HG03025 (cell line): ENCODE data around the gene CTU2.

ENCODE experiments used
- ATAC-seq: cut with Tn5 transposase; IDR thresholded peaks from one replicate; pipeline ENCODE4 v1.9.1; 2021; ENCODE audit warnings: mild to moderate bottlenecking, moderate library complexity; ENCODE audit not compliant: unreplicated experiment, low FRiP score

CTU2 gene

DNA sequence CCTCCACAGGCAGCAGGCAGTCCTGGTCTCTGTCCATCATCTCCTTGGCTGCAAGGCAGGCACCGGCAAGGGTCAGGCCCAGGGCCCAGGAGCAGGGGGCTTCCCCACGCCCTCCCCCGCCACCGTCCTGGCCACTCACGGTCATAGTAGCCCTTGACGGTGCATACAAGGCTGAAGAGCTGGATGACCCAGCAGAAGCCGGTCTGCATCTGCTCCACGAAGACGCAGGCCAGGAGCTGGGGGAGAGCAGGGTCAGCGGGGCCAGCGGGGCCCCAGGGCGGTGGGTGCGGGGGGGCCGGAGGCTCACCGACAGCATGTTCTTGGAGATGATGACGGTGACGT is 20.1 kb downstream of the CTU2 start:
- no peak for ATAC-seq

DNA sequence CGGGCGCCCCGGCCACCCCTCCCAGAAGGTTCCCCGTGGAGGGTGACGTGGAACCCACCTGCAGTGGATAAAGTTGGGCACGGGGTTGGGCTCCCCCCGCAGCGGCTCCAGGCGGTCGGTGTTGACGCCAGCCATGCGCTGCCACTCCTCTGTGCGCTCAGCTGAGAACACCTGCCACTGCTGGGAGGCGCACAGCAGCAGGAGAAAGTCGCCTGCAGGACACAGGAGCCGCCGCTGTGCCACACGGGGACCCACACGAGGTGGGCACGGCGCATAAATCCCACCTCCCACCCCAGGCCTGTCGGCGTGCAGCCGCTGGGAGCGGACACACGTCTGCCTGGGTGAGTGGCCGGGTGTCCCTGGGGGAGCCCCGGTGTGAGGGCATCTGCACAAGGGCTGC is 20.7 kb downstream of the CTU2 start:
- ATAC-seq, result no peak

DNA sequence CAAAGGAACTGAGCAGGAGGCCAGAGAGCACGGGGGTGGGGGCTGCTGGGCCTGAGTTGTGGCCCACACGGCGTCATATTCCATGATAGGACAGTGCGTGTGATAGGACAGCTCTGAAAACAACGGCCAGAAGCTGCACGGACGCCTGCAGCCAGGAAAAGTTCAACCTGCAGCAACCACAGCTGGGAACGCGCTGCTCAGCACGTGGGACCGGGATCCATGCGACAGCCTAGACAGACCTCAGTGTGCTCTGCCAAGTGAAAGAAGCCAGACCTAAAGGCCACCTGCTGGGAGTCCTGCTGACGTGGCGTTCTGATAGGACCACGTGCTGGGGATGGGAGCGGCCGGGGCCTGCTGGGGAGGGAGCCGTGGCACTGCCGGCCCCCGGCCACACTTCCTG is 21.6 kb downstream of the CTU2 start:
- ATAC-seq, result no peak

DNA sequence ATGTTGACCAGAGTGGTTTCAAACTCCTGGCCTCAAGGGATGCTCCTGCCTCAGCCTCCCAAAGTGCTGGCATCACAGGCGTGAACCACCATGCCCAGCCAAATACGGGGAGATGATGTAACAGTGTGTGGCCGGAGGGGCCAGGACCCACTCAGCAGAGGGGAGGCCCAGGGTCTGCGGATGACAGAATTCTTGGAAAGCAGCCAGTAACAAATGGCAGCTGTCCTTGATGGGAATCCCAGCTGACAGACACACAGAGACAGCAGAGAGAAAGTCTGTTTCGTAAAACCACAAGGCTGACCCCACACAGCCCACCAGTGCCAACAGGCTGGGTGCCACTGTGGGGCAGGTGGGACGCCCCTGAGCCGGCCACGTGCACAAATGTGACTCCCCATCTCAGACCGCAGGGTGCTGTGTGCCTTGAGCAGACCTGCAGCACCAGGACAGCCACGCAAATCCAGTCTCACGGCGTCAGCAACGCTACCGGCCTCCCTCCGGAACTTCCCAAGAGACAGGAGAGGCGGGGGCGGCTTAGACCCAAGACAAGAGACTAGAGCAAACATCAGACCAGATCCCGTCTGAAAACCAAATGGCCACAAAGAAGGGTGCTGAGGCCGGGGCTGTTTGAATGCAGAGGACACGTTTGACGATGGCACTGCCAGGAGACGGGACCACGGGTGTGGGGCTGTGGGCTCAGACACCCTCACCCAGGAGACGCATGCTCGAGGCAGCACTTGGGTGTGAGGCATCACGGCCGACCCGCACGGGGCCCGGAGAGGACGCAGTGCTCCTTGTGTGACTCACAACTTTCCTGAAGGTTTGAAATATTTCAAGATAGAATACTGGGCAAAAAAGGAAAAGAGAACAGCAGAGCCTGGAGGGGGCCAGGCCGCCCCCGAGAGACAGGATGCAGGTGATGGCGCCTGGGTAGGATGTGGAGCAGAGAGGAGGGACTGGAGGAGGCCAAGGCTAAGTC is 24.6 kb downstream of the CTU2 start:
- no peak for ATAC-seq

DNA sequence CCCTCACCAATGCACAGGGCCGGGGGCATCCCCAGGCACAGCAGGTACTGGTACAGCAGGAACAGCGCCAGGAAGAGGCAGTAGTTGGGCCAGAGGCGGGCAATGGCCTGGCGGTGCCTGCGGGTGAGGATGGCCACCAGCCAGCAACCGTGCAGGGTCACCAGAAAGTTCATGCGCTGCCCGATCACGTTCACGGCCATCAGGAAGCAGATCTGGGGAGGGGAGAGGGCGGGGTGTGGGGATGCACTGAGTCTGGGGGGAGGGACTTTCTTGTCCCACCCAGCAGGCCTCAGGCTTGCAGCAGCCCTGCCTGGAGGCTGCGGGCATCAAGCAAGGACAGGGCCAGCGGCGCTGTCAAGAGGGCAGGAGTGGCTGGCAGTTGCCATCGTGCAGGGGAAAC is 25.4 kb downstream of the CTU2 start:
- ATAC-seq, result no peak

DNA sequence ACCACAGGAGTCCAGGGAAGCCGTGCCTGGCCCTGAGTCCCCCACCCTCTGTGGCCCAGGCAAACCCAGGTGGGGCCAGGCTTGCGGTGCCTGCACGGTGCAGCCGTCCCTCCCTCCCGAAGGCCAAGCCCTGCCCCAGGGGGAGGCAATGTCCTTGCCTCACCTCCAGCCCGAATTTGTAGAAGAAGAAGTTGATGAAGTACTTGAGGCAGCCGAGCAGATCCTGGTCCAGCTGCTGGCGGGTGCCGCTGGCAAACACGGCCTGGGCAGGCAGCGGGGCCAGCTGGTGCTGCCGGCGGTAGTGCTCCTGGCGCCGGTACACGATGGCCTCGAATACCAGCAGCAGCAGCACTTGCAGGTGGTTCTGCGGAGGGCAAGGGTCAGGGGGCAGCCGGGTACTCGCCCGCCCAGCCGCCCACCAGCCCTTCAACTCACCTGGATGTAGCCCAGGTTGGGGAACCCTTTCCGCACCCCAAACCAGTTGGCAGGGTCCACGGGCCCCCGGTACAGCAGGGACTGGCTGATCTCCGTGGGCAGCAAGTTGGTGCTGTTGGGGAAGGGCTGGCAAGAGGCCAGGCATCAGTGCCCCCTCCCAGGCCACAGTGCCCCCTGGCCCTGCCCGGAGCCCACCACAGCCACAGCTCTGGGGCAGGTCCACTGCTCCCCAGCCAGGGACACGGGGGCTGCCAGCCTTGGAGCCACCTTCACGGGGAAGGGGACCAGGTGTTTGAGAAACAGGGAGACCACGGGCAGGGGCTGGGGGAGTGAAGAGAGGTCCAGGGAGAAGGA is 26.1 kb downstream of the CTU2 start:
- ATAC-seq, result no peak

DNA sequence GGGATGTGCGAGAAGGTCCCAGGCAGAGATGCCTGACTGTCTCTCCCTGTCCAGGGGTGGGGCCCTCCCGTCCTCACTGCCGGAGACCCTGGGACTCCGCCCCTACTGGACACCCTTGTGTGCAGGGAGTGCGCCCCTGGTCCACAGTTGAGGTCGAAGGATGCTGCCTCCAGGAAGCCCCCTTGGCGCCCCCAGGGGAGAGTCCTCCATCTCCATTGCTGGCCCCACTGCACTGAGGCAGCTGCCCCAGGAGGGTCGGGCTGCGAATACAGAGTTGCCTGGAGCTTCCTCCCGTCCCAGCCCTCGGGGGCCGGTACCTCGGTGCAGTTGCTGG is 26.6 kb downstream of the CTU2 start:
- ATAC-seq, result no peak

DNA sequence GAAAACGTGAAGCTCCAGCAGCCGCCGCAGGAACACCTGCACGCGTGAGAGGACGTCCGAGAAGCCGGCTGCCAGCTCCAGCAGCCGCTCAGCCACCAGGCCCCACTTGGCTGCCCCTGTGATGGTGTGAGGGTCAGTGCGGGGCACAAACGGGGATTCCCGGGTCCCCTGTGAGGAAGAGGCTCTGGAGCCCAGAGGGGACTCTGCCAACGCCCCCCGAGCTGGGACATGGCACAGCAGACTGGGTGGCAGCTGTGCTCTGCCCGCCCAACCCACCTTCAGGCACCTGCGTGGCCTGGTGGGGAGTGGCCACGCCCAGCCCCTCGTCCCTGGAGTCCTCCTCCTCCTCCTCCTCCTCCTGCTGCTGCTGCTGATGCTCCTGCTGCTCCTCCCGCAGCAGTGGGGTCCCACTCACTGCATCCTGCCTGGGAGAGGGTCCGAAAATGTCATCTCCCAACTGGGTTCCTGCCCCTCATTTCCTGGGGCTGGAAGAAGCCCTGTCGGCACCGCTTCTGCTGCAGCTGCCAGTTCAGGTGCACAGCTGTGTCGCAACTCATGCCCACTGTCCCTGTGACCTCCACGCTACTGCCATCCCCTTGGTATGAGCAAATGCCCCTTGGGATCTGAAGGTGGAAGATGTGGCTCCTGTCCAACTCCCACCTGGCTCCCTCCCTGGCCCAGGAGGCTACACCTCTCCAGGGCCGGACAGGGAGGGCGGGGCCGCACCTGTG is 27.5 kb downstream of the CTU2 start:
- ATAC-seq, result no peak

DNA sequence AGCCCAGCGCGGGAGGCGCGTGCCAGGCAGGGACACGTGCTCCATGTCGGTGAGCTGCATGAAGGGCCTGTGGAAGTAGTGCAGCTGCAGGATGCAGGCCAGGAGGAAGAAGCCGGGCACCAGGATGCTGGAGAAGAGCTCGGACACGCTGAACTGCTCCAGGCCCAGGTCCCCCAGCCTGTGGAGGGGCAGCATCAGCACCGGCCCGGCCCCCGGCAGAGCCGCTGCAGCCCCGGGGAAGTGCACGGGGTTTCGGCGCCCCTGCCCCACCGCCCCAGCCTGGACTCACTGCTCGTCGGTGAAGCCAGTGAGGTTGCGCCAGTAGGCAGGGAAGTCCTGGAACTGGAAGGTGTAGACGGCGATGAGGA is 28.0 kb downstream of the CTU2 start:
- no peak for ATAC-seq

DNA sequence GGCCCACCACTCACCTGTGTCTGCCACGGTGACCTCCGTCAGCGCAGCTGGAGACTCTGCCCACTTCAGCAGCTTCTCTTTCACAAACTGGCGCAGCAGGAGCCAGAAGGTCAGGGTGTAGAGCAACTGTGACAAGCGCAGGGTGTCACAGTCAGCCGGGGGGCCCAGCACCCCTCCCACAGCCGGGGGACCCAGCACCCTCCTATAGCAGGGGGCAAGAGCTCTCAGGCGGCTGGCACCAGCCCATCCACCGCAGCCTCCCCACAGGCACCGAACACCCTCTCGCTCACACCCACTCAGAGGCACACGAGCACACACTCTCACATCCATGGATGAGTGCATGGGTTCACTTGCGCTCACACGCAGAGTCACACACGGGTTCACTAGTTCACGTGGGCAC is 28.8 kb downstream of the CTU2 start:
- no peak for ATAC-seq

DNA sequence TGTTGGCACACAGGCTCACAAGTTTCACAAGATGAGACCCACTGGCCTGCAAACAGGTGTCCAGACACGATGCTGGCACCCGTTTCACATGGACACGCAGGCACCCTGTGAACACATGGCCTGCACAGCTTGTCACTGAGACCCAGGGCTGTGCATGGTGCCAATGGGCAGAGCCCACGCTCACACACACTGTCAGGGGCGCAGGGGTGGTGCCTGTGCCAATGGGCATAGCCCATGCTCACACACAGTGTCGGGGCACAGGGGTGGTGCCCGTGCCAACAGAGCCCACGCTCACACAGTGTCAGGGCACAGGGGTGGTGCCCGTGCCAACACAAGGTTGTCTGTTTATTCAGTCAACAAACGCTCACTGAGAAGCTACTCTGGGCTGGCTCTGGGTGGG is 29.3 kb downstream of the CTU2 start:
- no peak for ATAC-seq

DNA sequence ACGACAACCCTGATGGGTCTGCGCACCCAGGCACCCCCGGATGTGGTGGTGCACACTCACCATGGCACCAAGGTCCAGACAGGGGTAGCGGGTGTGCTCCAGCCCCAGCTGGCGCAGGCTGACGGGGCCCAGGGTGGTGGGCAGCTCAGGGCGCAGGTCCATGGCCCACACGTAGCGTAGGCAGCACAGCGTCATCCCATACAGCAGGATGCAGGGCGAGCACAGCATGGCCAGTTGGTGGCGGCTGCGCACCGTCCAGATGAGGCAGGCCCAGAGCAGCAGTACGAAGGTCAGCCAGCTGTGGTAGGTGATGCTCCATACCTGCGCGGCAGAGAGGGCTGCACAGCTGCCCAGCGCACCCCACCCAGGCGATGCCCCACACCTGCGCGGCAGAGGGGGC is 29.8 kb downstream of the CTU2 start:
- no peak for ATAC-seq

DNA sequence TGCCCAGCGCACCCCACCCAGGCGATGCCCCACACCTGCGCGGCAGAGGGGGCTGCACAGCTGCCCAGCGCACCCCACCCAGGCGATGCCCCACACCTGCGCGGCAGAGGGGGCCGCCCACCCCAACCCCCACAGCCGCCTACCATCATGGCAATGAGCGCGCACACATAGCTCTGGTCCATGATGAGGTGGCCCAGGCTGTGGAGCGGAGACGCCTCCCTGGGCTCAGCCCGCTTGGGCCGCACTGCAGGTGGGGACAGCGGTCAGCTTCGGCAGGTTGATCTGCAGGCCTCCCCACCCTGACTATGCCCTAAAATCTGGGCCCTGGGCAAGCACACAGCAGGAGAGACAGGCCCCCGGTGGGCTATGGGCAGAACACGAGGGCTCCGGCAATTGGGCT is 30.2 kb downstream of the CTU2 start:
- ATAC-seq, result no peak

DNA sequence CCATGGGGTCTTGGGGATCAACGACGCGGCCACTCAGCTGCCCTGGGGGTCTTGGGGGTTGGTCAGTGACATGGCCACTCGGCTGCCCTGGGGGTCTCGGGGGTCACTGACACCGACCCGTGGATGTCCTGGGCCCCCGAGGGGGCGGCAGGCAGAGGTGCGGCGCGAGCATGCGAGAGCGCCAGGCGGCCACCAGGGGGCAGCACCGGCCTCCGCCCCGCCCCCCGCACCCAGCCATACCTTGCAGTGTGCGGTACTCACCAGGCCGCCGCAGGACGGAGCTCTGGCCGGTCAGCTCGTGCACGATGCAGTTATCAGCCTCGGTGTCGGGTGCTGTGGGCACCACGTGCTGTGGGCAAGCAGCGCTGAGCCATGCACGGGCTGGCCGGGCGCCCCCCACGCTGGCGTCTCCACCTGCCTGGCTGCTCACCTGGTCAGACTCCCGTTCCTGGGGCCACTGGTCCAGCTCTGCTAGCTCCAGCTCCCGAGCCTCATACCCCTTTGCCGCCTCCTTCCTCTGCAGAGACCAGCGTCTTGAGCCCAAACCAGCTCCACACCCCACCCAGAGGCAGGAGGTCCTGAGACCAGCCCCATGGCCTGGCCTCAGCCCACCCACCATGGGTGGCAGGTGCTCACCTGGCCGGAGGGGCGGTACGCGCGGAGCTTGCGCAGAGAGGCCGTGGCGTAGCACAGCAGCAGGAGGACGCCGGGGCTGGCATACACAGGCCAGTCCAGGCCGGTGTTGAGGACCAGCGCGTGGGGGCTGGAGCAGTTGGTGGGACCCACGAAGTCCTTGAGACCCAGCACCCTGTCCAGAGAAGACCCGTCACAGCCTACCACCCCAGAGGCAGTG is 31.2 kb downstream of the CTU2 start:
- ATAC-seq, result no peak

DNA sequence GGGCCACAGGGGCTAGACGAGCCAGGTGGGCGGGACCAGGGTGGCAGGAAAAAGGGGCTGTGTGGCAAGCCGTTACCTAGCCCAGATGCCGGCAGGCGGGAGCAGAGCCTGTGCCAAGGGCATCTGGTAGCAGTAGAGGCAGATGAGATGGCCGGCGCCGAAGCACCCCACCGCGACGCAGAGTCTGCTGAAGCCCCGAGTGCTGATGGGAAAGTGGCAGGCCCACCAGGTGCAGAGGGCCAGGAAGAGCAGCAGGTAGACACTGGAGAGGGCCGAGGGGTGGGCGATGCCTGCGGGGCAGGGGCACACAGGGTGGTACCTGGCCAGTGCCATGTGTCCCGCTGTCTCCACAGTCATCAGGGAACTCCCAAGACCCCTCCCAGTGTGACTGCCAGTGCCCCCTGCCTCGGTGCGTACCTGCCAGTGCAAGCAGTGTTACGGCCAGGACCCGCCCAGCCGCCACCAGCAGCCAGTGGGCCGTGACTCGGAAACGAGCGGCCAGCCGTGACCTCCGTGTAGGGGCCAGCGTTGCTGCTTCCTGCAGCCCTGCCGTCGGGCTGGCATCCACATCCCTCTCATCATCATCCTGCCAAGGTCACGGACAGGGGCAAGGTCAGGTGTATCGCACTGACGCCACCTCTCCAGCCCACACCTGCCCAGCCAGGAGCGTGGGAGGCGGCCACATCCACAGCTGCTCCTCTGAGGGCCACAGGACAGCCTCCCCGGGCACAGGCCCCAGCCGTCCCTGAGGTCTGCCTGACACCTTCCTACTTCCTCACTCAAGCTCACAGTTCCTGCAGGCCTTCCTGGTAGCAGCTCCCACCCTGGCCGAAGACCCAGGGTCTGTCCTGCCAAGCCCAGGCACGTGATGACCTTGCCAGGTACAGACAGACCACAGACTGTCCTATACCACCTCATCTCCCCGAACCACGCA is 32.1 kb downstream of the CTU2 start:
- ATAC-seq, result no peak

DNA sequence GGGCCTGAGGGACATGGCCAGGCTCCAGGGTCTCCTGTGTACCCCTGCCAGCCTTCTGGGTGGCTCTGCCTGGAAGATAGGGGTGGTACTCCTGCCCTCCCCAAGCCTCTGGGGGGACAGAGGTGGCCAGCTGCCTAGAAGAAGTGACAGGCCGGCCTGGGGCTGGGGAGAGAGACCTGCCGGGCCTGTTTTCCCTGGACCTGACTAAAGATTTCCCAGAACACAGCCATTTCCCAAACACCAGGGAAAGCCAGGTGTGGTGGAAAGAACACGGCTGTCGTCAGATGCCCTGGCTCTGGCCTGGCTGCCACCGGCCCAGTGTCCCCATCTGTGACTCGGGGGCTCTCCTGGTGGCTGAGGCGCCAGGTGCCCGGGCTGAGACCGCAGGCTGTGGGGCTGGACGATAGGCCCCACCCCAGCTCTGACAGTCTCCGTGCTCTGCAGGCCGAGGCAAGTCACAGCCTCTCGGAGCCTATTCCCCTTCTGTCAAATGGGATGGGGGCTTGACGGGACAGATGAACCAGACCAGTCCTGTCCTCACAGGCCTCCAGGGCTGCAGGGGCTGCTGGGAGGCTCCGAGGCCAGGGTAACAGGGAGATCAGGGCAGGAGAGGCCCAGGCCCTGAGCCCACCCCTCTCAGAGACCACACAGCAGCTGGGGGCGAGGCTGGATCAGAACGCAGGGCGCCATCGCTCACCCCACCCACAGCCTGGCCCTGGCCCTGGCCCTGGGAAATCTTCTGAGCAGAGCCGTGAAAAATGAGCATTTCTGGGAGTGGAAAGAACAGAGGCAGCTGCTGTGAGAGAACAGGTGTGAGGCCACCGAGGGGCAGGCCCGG is 33.1 kb downstream of the CTU2 start:
- ATAC-seq, result no peak

DNA sequence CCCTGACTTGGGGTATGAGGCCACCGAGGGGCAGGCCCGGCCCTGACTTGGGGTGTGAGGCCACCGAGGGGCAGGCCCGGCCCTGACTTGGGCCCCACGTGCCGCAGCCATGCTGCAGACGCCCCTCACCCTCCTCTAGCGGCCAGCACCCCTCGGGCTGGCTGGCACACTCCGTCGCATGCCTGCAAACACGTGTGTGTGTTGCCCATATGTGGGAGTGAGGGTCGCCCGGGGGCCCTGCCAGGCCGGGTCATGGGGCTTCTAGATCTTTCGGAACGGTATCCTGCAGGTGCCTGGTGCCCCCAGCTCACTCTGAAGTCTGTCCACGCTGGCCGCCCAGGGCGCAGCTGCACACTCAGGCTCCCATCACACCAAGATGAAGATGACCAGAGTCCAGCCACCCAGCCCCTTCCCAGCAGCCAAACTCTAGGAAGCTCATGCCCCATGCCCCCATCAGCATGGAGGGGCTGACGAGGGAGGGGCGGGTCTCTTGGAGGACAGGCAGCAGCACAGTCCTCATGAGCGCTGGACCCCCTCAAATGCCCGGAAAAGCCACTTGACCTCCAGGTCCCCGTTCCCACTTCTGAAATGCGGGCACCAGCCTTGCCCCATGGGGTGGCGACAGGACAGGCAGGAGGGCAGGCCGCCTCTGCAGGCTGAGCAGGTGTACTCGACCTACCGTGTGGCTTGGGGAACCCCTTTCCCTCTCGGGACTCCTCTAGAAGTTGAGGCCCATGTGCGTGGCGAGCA is 33.8 kb downstream of the CTU2 start:
- no peak for ATAC-seq

DNA sequence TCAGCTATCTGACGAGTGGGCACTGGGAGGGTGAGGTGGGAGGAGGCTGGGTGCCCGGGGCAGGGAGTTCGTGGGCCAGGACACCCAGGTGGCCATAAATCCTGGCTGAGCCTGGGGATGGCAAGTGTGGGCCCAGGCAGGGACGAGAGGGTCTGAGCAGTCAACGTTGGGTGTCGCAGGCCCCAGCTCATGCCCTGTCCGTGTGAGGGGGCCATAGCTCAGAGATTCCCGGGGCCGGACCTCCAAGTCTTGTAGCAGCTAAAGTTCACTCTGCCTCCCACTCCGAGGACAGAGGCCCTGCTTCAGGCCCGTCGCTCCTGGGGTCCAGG is 34.4 kb downstream of the CTU2 start:
- ATAC-seq, result no peak
